Stimulated activated CD8-positive, alpha-beta memory T cell treated with anti-CD3 and anti-CD28 coated beads, Interleukin-4, amount 100 ng/mL, for 48 hours (primary cell): Measurements from ENCODE around the gene DGUOK.

ENCODE experiments used
- DNase-seq: peaks from one replicate; pipeline ENCODE4 v3.0.0-alpha.2; 2020

Gene DGUOK

GRCh38 chr2:73983322-73984202, 56.9 kb downstream of the DGUOK start:
- no peak for DNase-seq

GRCh38 chr2:73984203-73984921, 57.7 kb downstream of the DGUOK start, which contains the start of gene TET3:
Gene TET3 (plus strand): TSS chr2:73984910. CDS start chr2:73986404, 1,494 bp downstream.
- DNase-seq, result peak; percentile 73

- DNase-seq, result peak; percentile 75
These were observed 58.2 kb downstream of the DGUOK start for GRCh38 chr2:73984922-73985307.

DNA sequence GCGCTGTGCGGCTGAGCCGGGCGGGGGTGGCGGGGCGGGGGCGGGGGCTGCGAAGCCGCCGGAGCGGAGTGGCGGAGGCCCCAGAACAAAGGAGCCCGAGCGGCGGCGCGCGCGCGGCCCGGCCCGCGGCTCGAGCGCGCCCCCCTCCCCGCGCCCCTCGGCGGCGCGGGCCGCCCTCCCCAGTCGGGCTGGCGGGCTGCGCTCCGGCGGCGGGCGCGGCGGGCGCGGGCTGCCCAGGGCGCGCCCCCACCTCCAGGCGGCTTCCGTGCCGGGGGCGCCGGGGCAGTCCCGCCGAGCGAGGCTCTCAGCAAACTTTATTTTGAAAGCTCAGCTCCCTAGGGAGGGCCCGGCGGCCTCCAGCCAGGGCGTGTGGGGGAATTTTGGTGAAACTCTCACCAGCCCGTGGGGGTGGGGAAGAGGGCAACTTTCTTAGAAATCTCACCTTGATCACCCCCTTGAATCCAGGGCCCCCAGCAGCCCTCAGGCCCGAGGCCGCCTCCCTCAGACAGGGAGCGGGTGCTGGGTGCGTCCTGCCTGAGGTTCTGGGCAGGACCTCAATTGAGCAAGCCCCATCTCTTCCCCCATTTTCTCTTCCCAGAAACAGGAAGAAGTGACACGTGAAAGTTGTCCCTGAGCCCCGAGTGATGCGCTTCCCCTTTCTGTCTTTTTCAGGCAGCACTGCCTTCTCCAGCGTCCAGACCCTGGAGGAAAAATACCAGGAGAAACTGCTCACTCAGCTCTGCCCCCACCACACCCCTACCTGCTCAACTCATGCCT, 58.8 kb downstream of the DGUOK start:
- DNase-seq, result peak; percentile 77

- no peak for DNase-seq
These were observed 59.5 kb downstream of the DGUOK start for GRCh38 chr2:73986085-73986681.

- DNase-seq, result no peak
These were observed 60.6 kb downstream of the DGUOK start for GRCh38 chr2:73987109-73987947.

DNA sequence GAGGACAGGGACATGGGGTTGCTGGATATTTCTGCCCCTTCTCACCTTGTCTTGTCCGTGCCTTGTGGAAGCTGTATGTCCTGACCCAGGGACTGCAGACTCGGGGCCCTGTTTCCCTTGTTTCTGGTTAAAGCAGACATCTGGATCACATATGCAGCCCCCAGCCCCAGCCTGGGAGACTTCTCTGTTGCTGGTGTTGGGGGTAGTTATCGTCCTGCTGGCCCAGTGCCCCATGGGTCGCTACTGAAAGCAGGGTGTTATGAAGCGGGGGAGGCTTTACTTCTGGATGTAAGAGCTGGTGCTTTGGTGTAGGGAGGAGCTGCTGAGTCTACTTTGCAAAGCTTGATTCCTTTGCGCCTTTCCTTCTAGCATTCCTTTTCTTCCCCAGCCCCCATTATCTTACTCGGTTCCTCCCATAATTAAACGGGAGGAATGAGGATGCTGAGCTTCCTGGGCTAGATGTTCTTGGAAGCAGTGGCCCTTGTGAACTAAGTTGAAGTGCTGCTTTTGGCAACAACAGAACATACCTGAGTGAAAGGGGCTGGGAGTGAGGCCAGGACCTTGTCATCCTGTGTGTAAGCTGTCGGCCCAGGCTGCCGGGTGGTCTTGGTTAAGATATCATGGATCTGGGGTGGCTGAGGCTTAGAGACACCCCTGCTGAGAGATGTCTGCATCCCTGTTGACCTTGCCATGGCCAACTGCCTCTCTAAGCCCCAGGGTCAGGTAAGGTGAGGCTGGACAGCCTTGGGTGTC, 61.4 kb downstream of the DGUOK start:
- DNase-seq, result no peak

GRCh38 chr2:73989972-73990371, 63.3 kb downstream of the DGUOK start:
- no peak for DNase-seq

DNA sequence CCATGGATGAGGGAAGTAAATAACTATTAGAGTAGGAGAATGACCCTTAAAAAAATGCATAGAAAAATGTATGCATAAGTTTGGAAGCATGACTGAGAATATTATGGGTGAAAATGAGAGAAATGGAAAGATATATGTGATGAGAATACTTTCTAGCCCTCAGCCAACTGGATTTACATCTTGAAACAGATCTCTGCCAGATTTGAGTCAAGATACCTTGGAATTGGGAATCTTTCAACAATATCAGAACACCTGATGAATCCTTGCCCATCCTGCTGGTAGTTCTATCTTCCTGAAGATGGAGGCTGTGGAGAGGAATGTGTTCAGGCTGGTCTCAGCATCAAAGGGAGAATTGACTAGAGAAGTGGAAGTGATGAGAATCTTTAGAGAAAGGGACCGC, 63.9 kb downstream of the DGUOK start:
- DNase-seq, result no peak

GRCh38 chr2:73992036-73992435, 65.4 kb downstream of the DGUOK start:
- DNase-seq, result no peak

DNA sequence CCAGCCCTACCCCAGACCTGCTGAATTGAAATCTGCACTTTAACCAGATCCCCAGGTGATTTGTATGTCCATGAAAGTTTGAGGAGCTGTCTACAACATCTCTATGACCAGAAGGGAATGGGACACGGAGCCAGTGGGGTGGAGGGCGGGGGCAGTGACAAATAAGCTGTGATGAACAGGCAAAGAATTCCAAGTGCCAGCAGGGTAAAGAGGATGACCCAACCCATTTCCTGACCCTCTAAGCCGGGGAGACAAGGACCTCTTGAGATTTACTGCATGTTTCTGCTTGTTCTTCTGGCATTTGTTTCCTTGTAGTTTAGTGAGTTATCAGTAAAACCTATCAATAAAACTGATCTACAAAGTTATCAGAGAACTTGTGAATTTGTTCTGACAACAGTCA, 66.7 kb downstream of the DGUOK start:
- no peak for DNase-seq

DNA sequence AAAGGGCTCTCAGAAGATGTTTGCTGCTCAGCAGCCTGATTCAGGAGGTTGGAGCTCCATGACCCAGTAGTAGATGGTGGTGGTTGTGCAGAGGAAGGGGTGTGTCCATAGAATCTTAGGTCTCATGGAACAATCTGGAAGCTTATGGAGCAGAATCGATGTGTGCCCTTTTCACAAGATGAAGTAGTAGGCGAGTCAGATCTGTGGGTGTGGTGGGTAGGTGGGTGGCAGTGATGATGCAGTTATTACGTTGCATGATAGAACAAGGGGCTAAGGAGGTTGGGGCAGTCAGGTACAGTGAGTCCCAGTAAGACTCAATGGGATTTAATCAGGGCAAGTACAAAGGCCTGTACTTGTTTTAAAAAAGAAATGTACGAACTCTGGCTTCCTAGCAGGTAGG, 67.1 kb downstream of the DGUOK start:
- peak; percentile 50 for DNase-seq

DNA sequence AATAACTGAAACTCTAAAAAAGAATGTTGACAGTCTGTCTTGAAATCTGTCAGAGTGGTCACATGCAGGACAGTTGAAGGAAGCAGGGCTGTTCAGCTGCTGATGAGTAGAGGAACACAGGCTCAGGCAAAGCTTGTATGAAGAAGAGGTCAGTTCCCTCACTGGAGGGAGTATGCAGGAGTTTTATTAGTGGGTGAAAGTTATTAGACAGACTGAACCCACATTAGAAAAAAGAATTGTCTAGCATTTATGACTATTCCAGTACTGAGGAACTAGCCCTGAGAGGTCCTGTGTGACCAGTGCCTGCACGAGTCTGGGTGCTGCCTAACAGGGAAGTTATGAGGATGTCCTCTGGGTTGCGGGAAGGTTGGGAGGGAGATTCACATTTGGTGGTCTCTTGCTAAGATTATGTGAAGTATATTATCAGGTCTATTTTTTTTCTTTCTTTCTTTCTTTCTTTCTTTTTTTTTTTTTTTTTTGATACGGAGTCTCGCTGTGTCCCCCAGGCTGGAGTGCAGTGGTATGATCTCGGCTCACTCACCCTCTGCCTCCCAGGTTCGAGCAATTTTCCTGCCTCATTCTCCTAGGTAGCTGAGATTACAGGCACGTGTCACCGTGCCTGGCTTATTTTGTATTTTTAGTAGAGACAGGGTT, 67.6 kb downstream of the DGUOK start:
- DNase-seq, result no peak

GRCh38 chr2:73995810-73996209, 69.1 kb downstream of the DGUOK start:
- DNase-seq, result no peak

- DNase-seq, result no peak
These were observed 71.1 kb downstream of the DGUOK start for GRCh38 chr2:73997813-73998212.

DNA sequence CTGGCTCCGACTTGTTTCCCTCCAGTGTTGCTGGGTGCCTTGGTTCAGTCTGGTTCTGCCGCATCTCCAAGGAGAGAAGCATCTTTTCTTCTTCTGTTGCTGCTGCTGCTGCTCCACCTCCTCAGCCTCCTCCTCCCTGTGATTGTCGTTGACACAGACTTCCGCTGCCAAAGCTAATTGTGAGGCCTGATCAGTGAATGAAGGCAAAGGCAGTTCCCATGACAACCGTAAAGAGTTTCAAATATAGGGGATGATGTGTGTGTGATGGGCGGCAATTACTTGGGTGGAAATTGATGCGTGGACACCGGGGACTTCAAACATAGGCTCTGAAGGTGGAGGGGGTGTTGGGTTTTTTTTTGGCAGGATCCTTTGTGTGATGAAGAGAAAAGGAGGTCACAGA, 71.8 kb downstream of the DGUOK start:
- no peak for DNase-seq

DNA sequence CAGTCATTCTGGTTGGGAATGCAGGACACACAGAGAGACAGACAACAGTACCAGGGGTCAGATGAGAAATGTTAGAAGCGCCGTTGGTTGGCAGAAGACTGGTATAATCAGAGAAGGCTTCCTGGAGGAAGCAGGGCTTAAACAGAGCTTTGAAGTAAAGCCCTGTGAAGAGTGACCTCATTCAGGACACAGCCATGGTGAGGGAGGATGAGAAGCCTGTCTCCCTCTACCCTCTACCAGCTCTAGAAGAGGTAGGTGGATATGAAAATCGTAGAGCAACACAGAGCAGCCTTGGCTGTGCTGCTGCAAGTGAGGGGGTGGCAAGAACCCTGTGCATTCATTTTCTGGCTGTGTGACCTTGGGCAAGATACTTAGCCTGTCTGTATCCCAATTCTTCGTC, 72.3 kb downstream of the DGUOK start:
- DNase-seq, result no peak

DNA sequence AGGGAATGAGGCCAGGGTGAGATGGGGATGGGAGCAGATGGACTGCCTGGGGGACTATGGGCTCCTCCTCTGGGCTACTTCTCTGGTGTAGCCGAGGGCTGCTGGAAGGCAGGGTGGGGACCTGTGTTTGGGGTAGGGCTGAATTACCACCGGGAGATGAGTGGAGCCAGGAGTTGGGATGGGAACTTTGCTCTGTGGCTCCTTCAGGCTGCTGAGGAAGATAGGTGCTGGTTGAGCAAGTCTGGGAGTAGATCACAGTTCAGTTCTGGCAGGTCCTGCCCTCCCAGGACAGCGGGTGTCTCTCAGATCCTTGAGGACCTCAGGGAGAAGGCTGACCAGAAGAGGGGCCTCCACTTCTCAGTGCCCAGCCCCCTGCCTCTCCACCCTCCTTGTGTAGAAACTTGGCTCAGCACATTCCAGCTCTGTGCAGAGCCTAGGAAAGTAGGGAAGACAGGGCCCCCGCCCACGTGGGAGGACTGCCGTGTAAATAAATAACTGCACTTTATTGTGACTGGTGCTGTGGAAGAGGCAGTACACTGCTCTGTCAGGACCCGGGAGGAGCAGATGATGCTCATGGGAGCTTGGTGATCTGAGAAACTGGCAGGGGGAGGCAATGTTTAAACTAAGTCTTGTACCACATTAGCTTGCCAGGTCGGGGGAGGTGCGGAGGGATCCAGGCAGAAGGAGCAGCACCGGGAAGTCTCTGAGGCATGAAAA, 73.4 kb downstream of the DGUOK start:
- DNase-seq, result no peak

DNA sequence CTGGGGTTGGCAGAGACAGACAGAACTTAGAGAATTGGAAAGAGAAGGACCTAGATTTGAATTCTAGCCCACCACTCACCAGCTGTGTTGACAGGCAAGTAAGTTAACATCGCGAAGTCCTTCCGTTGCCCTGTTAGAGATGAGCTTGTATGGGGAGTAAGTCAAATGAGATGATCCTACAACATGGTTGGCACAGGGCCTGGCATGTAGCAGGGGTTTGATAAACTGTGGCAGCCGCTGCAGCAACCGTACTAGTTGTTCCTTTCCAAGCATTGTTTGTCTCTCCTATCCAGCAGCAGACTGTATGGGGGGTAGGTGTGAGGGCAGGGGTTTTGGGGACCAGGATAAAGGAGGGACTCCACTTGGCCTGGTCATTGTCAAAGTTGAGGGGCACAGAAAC, 74.0 kb downstream of the DGUOK start:
- DNase-seq, result no peak

DNA sequence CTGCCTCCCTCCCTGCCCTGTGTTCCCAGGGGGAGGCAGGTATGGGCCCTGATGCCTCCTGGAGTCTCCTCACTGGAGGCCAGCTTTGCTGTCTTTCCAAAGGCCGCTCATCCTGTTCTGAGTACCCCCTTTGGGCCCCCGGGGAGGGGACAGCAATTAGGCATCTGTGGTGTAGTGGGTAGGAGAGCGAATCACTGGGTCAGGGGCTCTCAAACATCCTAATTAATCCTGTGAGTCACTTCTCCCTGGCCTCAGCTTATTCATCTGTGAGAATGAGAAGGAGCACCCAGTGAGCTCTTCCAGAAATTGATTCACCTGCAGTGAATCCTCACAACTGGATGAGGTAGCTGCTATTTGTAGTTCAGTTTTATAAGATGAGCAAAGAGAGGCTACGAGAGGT, 74.4 kb downstream of the DGUOK start:
- no peak for DNase-seq
